Fibroblast of upper back skin (primary cell): ENCODE results near the gene MYO7B.

ENCODE experiments used
- DNase-seq: peaks from one replicate; pipeline ENCODE4 v3.0.0-alpha.2; 2013

The MYO7B gene

DNA sequence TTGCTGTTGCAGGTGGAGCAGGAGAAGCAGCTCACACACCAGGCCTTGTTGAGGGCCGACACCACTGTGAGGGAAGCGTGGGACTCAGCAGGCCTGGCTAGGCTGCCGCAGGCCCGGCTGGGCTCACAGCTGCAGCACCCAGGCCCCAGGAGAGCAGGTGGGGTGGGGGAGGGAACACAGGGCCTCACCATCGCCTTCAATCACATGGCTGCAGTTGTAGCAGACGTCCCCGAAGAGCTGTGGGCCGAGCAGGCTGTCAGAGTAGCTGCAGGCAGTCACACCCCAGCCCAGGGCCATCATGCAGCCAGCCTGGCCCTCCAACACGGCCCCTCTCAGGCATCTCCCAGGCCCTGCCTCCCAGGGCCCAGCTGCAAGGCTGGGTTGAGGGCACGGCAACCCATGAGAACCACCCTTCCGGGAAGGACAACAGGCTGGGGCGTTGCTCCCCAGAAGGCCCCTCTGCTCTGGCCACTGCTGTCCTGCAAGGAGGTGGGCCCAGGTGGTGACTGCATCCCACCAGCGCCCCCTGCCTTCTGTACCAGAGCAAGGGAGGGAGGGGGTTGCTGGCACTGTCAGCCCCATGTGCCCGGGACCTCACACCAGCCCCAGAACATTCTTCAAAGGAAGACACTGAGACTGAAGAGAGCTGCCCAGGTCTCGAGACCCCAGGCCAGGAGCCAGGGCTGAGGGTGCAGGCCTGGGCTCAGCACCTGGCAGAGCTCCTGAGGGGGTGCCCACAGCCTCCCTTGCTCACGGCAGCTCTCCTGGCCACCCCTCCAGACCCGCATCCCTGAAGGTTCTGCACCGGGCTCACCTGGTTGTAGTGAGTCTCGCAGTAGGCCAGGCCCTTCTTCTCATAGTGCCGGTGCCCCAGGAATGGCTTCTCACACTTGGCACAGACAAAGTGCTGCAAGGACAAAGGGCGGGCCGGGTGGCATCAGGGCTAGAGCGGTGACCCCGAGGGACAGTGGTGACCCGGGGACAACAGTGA, 104.9 kb downstream of the MYO7B start:
- DNase-seq = no peak

DNA sequence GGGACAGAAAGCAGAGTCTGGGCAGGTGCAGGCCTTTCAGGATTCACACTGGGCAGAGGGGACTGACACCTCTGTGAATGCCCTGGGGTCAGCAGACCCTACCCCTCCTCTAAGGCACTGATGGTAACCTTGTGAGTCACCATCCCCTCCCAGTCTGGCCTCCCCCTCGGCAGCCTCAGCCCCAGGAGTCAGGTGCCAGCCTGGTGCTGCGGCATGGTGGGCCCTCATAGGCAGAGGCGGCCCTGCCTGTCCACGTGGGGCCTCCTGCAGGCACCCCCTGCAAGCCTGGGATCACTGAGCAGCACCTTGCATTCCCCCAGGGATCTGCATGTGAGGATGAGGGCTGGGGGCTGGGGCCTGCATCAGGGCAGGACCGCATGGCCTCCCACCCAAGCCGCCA, 105.7 kb downstream of the MYO7B start:
- no peak for DNase-seq

DNA sequence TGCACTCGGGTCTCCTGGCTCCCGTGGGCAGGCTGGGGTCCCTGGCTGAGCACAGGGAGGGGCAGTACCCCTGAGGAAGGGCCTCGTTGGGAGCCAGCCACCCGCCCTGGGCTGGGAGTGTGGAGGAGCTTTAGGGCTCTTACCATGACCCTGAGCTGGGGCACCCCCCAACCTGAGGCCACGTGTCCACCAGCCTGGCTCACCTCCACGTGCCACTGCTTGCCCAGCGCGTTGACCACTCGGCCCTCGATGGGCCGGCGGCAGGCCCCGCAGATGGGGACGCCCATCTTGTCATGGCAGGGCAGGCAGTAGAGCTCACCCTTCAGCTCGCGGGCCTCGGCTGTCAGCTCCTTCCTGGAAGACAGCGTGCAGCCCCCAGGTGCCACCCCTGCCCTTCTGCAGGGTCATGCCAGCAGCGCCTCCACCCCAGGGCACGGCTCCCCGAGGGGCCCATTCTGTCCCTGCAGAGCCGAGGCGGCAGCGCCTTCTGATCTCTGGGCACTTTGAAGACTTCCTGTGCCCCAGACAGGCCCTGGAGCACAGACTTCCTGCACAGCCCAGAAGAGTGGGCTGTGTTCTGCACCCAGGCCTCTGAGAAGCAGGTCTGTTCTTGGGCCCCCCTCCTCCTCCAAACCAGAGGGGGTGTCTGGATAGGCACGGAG, 106.5 kb downstream of the MYO7B start:
- no peak for DNase-seq

DNA sequence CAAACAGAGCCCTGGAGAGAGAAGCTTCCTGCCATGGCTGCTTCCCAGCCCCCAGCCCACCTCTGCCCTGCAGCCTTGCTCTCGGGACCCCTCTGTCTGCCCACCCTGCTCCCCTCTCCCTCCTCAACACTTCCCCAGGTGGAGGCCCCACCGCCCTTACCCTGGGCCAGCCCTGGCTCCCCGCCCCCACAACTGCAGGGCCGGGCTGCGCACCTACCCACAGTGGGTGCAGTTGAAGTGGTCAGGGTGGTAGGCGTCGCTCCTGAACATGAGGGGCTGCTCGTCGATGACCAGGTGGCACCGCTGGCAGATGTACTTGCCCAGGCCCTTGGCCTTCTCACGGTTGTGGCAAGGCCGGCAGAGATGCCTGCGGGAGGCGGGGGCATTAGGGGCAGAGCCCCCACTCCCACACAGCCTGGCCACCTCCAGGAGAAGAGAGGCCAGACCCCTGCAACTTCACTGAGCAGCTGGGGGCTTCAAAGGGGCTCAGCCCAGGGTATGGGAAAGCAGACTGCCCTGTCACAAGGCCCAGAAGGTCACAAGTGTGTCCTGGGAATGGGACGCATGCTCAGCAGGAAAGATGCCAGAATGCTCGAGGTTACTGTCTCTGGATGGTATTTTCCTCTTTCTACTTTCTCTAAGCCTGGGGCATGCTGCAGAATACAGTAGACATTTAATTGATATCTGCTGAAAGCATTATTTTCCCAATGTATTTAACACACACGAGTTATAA, 107.4 kb downstream of the MYO7B start:
- DNase-seq = no peak

DNA sequence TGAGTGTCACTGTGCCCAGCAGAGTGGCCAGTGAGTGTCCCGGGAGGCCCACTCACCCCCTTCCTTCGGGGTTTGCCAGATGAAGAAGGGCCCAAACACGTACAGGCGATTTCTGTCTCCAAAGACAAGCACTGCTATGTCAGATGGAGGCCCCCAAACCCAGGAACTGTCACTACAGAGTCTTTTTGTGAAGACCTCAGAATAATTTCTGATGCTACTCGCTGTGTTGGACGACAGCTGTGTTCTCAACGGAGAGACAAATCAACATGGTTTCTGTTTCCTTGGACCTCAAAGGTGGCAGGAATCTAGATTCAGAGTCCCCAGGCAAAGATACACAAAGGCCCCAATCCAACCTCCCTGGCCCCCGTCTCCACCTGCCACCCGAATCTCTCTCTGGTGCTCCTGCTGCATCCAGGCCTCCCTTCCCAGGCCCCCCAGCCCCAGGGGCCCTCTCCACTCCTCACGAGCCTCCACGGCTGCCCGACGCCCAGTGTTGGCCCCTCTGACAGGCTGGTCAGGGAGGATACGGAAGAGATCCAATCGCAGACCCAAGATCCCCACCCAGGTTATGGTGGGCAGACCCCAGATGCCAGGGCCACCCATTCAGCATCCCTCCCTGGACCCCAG, 108.1 kb downstream of the MYO7B start:
- no peak for DNase-seq

DNA sequence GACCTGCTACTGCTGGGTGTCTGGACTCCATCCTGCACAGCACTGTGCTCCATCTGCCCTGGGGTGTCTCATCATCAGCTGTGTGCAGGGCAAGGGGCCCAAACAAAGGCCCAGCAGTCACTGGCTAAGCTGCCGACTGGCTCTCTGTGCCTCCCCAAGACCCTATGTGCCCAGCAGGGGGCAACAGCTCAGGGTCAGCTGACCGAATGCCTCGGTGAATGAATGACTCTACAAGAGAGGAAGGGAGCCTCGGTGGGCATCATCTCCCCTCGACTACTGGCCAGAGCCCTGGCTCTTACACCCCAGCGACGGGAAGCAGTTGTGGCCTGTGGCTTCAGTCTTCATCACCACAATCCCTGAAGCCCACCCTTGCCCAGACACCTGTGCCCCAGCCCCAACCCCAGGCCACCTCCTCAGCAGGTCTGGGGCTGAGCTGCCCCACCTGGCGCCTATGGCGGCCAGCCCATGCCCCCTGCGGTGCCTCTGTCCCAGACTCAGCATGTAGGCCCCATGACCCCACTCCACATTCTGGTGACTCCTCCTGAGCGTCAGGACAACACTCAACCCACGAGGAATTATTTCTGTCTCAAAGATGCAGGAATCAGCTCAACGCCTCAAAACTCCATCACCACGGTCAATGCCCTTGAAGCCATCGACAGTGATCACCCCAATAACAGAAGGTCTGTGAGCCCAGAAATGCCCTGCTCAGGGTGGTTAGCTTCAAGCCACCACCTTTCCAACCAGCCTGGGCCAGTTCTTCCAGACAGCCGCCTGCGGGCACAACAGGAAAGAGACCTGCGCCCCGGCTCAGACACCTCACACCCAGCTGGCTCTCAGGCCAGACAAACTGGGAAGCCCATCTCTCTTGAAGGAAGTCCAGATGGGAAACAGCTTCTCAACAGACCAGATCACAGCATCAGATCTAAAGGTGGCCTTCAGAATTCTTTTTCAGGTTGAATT, 108.9 kb downstream of the MYO7B start:
- DNase-seq = no peak

DNA sequence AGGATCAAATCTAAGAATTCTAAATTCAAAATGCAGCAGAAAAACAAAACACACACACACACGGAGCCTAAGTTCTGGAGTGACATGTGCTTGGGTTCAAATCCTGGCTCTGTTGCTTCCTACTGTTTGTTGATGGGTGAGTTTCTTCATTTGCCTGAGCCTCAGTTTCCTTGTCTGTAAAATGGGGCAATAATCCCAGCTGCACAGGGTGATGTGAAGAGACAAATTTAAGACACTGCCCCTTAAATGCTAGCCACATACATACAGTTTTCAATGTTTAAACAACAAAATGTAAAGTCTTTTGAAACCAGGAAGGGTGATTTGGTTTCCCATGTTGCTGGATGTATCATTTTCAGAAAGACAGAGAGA, 109.5 kb downstream of the MYO7B start:
- DNase-seq = no peak

DNA sequence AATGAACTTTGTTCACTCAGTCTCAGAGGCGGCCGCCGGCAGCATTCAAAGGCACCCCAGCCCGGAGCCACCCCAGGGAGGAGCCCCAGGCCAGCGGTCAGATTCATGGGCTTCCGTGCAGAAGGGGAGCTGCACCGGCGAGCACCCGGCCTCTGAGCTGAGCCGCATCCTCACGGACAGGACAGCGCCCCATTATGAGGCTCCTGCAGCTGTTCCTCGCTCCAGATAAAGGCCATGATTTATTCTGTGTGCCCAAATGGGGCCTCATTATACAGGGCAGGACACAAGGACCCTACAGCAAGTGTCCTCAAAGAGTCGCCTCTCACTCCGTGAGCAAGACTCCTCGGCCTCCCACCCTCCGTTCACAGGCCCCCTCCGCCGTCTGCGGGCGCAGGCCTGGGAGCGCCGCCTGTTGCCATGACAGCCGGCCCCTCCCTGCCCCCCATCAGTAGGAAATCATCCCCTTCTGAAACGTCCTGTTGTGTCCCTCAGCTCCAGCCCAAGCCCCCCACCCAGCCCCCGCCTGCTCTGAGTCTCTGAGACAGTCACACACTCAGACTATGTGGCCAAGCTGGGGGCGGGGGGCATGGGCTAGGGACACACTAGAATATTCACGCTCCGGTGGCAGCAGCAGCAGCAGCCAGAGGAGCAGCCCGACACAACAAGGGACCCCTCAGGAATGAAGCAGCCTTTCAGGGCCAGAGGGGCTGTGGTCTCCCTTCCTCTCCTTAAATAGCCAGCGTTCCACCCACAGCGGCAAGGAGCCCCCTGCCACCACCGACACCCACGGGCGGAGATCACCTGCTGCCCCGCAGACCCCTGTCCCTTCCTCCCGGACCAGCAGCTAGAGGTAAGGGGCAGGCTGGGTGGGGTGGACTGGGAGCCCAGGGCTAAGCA, 110.2 kb downstream of the MYO7B start, which contains the start of gene GPR17:
TSS of gene GPR17 (plus strand) at position 759 of the 897 bp plus-strand sequence. CDS start 4,583 bp downstream, outside the sequence.
- DNase-seq = no peak

DNA sequence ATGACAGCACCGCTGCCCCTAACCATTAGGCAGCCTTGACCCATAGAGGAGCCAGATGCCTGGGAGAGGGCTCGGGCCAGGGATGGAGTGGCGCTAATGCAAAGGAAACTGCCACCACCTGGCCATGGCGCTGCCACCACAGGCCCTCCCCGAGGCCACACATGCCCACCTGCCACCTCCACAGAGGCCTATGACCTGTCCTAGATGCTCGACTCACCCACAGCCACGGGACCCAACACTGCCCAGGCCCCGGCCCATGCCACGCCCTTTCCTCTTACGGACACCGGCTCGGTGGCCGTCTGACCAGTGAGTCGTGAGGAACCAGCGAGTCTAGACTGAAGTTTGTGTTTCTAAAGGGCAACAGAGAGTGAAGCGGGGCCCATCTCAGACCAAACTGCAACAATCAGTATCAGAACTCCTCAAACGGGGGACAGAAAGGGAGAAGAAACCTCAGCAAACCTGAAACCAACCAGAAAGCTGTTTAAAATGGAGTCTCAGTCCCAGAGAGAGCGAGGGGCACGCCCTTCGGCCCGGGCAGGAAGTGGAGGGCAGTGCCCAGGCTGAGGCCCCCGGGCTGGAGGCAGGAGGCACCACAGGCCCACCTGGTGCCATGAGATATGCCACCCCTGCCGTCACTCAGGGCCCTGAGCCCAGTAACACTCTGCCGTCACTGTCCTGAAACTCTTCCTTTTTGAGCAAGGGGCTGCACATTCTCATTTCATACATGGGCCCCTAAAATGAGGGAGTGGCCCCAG, 111.2 kb downstream of the MYO7B start:
- no peak for DNase-seq

DNA sequence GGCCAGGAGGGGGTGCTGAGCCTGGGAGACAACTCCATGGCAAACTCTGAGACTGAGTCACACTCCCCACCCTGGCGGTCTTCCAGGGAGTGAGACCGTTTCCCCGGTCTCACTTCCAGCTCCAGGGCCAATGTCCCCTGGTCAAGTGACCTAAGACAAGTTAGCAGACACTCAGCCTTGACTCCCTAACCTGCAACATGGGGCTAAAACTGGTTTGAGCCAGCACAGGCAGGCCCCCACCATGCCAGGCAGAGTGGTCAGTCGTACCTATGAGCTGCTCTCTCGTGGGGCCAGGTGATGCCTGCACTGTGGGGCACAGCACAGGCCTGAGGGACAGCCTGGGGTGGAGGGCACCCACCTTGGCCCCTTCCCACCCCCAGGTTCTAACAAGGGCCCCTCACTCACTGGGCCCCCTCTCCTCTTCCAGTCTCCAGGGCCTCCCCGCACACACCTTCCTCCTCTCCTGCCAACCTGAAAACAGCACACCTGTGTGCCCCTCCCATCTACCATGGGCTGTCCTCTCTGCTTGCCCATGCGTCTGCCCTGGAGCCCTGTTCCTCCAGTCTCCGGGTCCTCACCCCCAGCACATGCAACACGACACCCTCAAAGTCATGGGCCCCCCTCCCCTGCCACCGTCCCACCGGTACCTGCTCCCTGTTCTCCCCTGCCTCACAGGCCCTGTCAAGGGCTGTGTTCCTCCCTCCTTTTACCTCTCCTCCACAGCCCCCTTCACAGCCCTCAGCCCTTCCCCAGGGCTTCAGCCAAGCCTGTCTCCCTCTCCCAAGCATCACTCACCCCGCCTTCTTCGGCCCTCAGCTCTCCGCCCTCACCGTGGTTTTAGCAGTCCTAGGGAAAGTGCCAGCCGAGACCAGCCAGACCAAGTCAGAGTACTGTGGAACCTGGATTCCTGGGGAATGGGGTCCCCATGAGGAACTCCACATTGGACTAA, 112.0 kb downstream of the MYO7B start:
- DNase-seq = peak; percentile 21

DNA sequence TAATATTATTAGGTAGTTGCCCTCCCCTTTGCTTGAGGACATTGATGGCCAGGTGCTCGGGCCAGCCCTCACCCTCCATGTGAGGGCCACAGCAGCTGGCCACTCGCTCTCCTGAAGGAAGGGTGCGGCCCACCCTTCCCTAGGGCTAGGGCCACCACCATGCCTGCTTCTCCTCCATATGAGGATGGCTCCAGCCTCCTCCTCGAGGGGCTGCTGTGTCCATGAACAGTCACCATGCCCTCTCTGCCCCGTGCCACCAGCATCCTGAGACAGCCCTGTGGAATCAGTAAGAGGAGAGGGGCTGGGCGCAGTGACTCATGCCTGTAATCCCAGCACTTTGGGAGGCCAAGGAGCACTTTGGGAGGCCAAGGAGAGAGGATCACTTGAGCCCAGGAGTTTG, 112.8 kb downstream of the MYO7B start:
- no peak for DNase-seq

DNA sequence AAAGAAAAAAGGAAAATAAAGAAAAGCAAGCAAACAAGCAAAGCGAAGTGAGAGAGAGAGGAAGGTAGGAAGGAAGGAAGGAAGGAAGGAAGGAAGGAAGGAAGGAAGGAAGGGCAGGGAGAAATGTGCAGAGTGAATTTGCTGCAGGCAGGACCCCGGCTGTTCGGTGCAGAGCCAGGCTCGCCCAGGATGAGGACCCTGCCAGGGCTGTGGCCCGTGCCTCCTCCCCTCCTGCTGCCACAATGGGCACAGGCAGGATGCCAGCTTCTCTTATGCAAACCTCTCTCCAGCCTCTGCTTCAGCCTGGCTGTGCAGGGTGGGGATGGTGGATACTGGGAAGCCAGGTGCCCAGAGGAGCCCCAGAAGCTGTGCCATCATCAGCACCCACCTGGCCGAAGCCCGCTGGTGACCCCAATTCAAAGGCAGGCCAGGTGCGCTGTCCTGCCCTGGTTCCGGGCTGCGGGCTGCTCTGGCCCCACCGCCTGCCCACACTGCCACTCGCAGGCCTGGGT, 113.7 kb downstream of the MYO7B start:
- DNase-seq = no peak

DNA sequence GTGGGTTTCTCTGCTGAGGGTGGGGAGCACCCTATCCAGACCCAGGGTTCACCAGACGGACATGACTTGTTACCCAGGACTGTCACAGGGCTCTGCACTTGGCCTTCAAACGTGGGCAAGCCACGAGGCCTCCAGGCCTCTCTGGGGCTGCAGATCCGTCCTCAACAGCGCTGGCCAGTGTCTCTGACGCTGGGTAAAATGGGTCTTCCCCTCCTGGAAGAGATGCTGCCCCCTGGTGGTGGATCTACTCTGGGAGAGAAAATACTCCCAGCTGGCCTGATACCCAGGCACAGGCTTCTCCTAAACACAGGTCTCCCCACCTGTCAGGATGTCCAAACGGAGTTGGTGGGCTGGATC, 114.2 kb downstream of the MYO7B start:
- DNase-seq = peak; percentile 83

DNA sequence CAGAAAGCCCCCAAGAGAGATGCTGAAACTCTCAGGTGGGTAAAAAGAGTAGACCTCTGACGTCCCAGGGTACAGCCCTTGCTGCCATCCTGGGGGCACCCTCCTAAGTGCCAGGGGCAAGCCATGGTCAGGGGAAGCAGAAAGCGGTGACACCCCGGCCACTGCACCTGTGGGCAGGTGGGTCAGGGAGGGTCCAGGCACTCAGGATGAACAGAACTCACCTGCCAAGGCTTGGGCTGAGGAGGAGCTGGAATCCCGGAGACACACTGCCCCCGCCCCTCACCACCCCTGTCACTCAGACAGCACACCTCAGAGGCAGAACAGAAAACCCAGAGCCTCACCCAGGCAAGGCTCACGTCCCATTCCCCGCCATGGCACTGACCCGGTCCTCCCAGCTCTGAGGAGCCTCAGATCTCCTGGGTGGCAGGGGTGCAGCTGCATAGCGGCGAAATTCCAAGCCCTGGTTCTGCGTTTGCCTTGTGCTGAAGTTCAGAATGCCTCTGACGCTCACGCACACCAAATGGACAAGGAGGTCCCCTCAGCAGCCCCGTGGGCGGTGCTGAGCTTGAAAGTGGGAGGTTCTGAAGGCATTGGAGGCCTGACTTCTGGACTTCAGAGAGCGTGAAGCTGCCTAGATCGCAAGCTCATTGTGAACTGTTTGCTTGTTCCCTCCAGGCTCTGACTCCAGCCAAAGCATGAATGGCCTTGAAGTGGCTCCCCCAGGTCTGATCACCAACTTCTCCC, 114.7 kb downstream of the MYO7B start:
- no peak for DNase-seq

DNA sequence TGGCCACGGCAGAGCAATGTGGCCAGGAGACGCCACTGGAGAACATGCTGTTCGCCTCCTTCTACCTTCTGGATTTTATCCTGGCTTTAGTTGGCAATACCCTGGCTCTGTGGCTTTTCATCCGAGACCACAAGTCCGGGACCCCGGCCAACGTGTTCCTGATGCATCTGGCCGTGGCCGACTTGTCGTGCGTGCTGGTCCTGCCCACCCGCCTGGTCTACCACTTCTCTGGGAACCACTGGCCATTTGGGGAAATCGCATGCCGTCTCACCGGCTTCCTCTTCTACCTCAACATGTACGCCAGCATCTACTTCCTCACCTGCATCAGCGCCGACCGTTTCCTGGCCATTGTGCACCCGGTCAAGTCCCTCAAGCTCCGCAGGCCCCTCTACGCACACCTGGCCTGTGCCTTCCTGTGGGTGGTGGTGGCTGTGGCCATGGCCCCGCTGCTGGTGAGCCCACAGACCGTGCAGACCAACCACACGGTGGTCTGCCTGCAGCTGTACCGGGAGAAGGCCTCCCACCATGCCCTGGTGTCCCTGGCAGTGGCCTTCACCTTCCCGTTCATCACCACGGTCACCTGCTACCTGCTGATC, 115.4 kb downstream of the MYO7B start:
- DNase-seq = no peak

DNA sequence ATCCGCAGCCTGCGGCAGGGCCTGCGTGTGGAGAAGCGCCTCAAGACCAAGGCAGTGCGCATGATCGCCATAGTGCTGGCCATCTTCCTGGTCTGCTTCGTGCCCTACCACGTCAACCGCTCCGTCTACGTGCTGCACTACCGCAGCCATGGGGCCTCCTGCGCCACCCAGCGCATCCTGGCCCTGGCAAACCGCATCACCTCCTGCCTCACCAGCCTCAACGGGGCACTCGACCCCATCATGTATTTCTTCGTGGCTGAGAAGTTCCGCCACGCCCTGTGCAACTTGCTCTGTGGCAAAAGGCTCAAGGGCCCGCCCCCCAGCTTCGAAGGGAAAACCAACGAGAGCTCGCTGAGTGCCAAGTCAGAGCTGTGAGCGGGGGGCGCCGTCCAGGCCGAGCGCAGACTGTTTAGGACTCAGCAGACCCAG, 115.9 kb downstream of the MYO7B start:
- DNase-seq = no peak

DNA sequence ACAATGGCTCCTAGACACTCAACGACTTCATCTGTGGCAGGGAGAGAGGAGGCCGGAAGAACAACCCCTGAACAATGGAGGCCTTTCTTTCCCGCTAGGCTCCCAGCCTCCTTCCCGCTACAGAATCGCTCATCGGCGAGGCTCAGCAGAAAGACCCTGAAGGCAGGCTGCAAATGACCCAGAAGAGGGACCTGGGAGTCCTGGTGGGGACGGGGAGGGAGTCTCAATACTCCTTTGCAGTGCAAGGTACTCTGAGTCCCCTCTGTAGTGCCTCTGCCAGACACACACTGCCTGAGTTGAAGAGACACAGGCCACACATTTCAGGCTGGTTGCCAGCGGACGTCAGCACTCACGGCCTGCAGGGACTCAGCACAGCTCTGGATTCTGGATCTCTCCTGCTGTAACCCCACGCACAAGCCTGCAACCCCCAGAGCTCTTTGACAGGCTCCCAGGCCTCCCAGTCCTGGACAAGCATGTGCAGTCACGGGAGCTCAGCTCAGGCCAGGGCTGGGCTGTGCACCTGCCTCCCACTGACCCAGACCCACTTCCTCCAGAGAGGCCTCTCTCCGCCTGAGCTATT, 116.6 kb downstream of the MYO7B start:
- DNase-seq = no peak
